Activated naive CD4-positive, alpha-beta T cell treated with anti-CD3 and anti-CD28 coated beads, Interleukin-2, amount 50 U/mL, for 72 hours (primary cell): ENCODE measurements around the gene GPR146. TPM values are rescaled to one million over a fixed set of nuclear protein-coding genes. Genes with fewer than 3 reads are reported as not detected.

Source experiments
- ATAC-seq, 2 donors: fragments of 150-1000 bp; cut with Tn5 transposase; 2 replicates each; pipeline ENCODE4 v1.10.0; 2021; ENCODE audit warnings: mild to moderate bottlenecking in 2 of 2, moderate library complexity in 2 of 2
- DNase-seq, 2 donors: peaks; one replicate each; pipeline ENCODE4 v3.0.0; 2021 to 2022; ENCODE audit warnings: low spot score in 2 of 2
- H3K27ac Mint-ChIP-seq, 2 donors: one replicate each; pipeline ENCODE4 v1.8.0; 2022; ENCODE audit warnings: mild to moderate bottlenecking in 2 of 2, mixed read lengths in 2 of 2
- H3K36me3 Mint-ChIP-seq, 2 donors: one replicate each; pipeline ENCODE4 v1.8.0; 2022; ENCODE audit warnings: mixed read lengths in 2 of 2
- H3K9me3 Mint-ChIP-seq, 2 donors: one replicate each; pipeline ENCODE4 v1.8.0; 2022; ENCODE audit warnings: mixed read lengths in 2 of 2
- total RNA-seq, 2 donors: library from RNA; stranded (reverse); gene quantifications; one replicate each; pipeline ENCODE4 v1.2.3, GENCODE V29; 2022

The GPR146 gene
- total RNA-seq, 2 donors from 2014 or later: 1.6 to 9.3 TPM

DNA sequence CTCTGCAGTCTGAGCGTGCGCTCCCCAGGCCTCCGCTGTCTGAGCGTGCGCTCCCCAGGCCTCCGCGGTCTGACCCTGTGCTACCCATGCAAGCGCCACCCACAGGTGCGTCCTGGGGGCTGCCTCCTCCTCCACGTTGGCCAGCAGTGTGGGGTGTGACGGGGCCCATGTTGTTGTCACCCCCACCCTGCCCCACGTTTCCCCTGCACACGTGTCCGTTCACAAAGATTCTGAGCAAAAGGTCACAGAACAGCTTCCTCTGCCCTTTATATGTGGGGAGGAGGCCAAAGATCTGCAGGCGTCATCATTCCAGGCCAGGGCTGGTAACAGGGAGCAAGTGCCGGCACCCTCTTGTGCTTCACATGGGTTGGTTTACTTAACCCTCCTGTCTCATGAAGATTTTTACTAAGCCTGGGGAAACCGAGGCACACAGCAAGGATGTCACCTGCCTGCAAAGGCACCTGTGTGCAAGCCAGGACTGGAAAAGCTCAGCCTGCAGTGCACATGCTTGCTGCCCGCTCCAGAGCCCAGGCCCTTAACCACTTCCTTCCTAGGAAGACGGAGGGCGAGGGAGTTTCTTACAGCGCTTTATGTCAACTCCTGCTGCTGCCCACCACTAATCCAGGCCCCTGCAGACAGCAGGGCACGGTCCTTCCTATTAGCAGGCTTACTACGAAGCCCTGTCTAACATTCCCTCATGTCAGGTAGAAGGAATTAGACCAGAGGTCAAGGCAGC, 4.8 kb downstream of the GPR146 start:
- ATAC-seq (peak in 1 of 2 donors; percentile 4), DNase-seq (no peak)
- peak overlapping the region in 1 of 2 donors; percentile 60 for H3K27ac Mint-ChIP-seq
- no peaks in the 10 kb centered on the region for H3K36me3 Mint-ChIP-seq
- no peaks in the 10 kb centered on the region for H3K9me3 Mint-ChIP-seq

DNA sequence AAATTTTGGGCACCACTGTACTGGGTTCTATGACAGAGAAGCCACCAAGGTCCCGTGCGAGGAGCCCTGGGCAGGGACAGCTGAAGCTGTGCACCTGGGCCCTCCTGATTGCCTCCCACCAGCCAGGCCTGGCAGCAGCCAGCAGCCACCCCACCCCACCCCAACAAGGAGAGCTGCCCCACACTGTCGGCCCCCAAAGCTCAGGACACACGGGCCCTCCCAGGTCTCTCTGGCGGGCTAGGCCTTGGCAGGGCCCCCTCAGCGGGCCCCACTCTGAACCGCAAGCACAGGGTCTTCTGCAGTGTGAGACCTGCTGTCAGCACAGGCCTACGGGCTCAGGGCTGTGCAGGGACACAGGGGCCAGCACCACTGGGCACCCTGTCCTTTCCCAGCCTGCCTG, 5.5 kb downstream of the GPR146 start:
- DNase-seq: no peak
- no peak for ATAC-seq
- Mint-ChIP-seq H3K27ac (peak overlapping the region; percentile 60 to 68), H3K9me3 (no peaks in the 10 kb centered on the region), H3K36me3 (no peaks in the 10 kb centered on the region)

DNA sequence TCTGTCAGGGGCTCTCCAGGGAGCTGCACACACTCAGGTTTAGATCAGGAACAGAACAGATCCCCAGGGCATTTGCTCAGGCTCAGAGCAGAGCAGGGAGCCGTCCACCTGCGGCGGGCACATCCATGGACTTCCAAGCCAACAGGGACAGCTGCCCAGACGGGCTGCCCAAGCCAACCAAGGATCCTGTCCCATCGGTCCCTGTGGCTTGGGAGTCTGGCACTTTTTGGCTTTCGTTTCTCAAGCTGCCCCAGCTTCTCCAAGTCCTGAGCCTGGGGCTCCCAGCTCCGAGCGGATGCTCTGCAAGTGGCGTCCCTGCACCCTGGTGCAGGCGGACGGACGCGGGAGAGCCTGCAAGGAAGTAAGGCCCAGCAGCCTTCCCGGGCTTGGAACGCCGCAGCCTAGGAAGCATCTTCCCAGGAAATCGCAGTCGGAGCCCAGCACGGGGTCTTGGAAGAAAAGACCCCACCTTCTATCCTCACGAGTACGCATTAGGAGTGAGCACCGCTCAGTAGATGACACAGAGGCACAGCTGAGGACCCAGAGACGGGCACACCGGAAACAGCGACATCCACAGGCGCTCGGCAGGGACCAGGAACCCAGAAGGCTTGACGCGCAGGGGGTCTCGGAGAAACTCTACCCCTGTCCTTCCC, 6.0 kb downstream of the GPR146 start:
- Mint-ChIP-seq H3K9me3 (no peaks in the 10 kb centered on the region), H3K27ac (peak overlapping the region; percentile 60 to 68), H3K36me3 (no peaks in the 10 kb centered on the region)
- no peak for ATAC-seq
- no peak for DNase-seq

DNA sequence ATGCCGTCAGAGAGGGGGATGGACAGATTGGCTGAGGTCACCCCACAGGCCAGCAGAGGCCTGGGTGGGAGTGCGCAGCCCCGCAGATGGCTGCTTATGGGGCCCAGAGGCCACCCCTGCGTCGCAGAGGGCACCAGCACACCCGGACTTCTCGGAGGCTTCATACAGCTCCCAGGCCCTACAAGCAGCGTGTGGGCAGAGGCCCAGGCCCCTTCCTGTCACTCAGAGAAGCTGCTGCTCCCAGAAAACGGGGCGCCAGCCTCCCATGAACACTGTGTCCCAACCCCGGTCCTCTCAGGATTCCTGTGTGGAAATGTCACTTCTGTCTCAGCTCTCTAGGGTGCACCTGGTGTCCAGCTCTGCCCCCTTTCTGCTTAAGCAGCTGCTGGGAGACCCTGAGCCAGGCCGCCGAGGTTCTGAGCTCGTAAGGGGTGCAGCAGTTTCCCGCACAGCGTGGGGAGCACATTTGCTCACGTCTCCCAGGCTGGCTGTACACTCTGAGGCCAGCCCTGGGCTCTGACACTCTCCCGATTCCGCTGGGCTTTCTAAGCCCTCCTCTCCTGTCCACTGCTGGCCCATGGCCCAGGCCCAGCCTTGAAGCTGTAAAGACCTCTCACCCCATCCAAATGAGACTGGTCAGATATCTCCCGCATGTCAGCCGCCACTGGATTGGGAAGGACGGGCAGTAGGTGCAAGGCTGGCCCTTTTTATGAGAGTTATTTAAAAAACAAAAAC, 6.8 kb downstream of the GPR146 start:
- Mint-ChIP-seq H3K36me3 (no peaks in the 10 kb centered on the region), H3K27ac (peak overlapping the region in 1 of 2 donors; percentile 48), H3K9me3 (no peaks in the 10 kb centered on the region)
- ATAC-seq (no peak), DNase-seq (no peak)

DNA sequence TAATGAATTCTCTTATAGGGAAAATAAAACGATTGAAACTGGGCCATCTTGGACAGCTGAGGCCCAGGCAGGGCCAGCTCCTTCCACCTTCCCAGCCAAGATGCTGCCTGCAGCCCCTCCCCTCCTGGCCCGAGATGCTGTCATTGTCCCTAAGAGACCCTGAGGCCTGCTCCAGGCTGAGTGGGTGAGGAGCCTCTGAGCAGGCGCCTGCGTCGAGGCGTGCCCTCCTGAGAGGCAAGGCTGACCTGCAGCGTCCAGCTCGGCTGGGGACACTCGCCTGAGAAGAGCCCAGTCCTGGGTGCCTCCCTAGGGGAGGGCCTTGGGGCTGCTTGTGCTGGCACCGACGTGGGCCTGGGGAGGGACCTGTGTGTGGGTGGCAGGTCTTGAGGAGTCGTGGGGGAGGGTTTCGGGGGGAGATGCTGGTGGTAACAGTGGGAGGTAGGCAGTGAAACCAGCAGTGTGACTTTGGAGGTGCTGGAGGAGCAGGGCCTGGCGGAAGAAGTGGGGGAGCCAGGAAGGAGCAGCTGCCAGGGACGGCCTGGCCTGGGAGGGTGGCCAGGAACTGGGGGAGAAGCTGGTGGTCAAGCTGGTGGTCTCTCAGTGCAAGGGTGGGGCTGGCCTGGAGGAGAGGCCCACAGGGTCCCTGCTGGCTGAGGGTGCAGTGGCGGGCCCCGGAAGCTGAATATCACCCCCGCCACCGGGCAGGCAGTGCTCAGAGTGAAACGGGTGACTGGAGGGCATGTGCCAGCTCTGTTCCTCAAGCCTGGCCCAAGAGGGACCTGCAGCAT, 7.9 kb downstream of the GPR146 start:
- no peak for DNase-seq
- Mint-ChIP-seq H3K27ac (no peak overlapping the region), H3K36me3 (no peaks in the 10 kb centered on the region), H3K9me3 (no peaks in the 10 kb centered on the region)
- ATAC-seq: no peak

DNA sequence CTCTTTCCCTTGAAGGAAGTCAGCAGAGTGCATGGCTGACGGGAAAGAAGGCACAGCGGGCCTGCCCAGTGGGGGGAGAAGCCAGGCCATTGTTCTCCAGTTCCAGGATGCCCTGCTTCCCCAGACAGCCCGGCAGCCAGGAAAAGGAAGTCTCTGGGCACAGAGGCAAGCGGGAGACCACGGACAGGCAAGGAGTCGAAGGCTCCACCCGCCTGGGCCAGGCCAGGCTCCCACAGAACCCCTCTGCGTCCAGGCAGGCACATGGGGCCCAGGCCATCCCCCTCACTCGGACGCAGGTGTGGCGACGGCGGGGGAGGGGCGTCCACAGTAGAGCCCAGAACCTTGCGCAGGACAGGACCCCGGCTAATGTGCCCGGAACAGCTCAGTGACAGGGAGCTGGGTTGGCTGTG, 8.7 kb downstream of the GPR146 start:
- Mint-ChIP-seq H3K9me3 (no peaks in the 10 kb centered on the region), H3K27ac (no peak overlapping the region), H3K36me3 (no peaks in the 10 kb centered on the region)
- DNase-seq (no peak), ATAC-seq (no peak)

DNA sequence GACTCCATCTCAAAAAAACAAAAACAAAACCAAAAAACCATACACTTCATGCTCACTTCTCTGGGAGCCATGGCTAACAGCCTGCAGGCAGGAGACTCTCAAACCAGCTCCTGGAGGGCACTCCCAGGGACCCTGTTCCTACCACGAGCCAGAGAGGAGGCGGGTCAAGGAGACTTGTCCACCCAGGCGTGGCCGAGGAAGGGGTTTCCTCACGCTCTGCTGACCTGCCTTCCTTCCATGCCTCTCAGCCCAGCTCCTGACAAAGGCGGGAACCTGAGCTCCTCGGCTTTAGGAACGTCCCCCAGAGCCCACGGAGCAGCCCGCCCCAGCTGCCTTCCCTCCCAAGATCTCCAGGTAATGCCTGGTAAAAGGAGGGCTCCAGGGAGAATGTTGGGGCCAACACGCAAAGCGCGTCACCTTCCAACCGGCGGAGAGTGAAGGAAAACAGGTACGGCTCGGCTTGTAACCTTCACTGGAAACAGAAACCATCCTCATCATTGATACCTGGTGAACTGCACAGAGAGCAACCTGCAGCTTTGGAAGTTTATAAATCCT, 9.5 kb downstream of the GPR146 start:
- H3K36me3 Mint-ChIP-seq: no peaks in the 10 kb centered on the region
- no peaks in the 10 kb centered on the region for H3K9me3 Mint-ChIP-seq
- no peak for ATAC-seq
- no peak for DNase-seq
- H3K27ac Mint-ChIP-seq: peak overlapping the region in 1 of 2 donors; percentile 70

DNA sequence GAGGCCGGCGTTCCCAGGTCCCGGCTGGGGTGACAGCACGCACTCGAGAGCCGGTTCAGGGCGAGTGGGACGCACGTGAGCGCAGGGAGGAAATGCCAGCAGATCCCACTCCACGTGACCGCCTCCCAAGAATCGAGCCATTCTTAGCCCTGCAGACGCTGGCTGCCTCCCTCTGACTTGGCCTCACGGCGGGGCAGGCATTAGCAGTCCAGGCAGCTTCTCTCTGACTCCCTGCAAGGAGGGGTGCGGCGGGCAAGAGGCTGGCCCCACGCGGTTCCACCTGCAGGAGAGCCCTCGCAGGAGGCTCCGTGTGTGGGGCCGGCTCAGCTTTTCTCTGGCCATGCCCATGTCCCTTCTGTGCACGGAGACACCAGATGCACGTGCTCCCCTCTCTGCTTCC, 10.1 kb downstream of the GPR146 start:
- peak overlapping the region in 1 of 2 donors; percentile 70 for H3K27ac Mint-ChIP-seq
- no peak for DNase-seq

DNA sequence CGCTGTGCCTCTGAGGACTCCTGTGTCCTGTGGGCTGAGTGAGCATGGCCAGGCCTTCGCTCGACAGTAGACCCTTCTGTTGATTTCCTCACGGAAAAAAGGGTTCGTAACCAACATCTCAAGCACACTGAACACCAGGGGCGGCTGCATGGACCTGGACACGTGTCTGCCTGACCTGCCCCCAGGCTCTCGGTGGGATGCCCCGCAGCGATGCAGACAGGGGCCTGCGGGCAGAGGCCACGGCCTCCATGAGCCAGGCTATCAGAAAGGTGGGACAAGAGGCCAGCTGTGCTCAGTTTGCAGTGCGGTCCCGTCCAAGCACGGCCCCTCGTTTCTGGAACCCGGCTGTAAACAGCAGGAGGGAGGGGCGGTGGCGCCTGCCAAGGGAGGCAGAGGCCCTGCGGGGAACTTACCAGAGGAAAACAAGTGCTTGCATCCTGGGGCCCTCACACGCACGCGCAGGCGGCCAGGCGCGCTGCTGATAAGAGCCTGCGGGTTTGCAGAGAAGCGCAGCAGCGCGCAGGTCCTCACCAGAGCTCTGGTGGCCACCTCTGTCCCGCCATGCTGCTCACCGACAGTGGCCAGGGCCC, 10.6 kb downstream of the GPR146 start:
- DNase-seq (peak in 1 of 2 donors; percentile 45), ATAC-seq (peak; percentile 44 to 74)
- Mint-ChIP-seq H3K27ac (peak overlapping the region in 1 of 2 donors; percentile 70), H3K36me3 (no peaks in the 10 kb centered on the region), H3K9me3 (no peaks in the 10 kb centered on the region)

More for the DNA sequence above, 10.1 kb downstream of the GPR146 start:
- no peak for ATAC-seq
- Mint-ChIP-seq H3K36me3 (no peaks in the 10 kb centered on the region), H3K9me3 (no peaks in the 10 kb centered on the region)

DNA sequence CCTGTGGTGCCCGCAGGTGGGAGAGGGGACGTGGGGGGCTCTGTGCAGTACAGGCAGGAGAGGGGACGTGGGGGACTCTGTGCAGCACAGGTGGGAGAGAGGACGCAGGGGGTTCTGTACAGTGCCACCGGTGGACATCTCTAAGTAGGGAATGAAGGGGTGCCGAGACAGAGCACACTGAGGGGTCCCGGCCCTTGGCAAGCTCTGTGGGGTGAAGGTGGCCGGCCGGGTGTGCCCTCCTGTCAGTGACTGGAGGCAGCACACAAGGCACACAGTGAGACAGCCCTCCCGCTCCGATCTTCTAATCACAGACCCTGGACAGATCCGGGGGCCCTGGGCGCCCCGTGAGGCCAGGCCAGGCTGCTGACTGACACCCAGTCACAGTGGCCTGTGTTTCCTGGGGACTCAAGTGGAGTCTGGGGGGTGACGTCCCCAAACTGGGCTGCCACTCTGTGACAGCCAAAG, 11.2 kb downstream of the GPR146 start:
- peak overlapping the region in 1 of 2 donors; percentile 70 for H3K27ac Mint-ChIP-seq
- peak in 1 of 2 donors; percentile 25 for ATAC-seq
- no peaks in the 10 kb centered on the region for H3K9me3 Mint-ChIP-seq
- no peaks in the 10 kb centered on the region for H3K36me3 Mint-ChIP-seq
- DNase-seq: no peak

DNA sequence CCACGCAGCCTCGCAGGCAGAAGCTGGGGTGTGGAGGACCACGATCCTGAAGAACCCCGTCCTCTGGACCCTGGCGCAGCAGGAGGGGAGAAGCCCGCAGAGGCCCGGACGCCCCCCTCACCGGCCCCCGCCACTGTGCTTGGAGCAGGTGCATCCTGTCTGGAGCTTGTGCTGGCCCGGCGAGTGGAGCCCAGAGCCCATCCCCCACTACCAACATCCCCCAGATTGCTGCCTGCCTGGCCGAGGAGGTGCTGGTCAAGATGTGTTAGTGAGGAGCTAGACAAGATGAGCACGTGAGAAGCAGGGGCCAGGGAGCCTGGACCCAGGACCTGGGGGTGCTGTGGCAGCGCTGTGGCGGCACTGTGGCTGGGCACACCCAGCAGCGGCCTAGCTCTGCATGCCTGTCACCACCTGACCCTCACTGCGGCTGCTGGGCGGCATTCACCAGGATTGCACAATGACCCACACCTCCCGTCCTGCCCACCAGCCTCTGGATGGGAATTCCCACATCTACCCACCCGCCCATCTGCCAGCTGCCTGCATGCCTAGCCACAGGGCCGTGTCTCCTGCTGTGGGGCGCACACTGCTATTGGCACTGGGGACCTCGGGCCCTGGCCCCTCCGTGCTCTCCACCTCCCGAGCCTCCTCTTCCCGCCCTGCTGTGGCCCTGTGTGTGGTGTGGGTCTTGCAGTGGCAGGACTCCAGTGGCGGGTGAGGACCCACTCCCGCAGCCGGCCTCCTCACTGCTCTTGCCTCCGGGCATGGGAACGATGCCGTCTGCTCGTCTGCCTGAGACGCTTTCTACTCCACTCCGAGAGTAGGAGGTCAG, 11.8 kb downstream of the GPR146 start:
- no peaks in the 10 kb centered on the region for H3K36me3 Mint-ChIP-seq
- ATAC-seq (no peak), DNase-seq (no peak)
- peak overlapping the region in 1 of 2 donors; percentile 70 for H3K27ac Mint-ChIP-seq
- H3K9me3 Mint-ChIP-seq: no peaks in the 10 kb centered on the region

DNA sequence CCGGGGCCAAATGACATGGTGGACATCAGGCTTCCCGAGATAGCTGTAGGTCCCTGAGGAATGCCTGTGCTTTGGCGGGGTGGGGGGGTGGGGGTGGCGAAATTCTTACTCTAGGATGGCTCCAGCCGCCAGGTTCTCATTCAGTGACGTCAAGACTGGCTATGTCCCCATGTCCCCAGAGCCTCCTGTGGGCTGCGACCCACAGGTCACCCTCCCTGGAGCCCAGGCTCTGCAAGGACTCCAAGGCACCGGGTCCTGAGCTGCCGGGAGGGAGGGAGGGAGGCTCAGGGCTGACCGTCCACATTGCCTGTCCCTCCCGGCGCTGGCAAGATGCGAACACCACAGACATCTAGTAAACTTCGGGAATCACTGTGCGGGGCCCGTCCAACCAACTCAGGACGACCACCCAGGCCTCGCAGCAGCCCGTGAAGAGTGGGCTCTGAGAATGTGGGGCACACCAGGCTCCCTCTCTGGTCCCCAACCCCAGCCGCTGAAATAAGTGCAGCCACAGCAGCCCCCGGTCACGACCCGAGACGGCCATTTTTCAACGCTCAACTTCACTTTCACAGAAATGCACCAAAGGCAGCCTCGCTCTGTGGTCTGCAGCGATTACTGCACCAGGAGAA, 12.6 kb downstream of the GPR146 start:
- DNase-seq: no peak
- H3K36me3 Mint-ChIP-seq: no peaks in the 10 kb centered on the region
- no peak overlapping the region for H3K27ac Mint-ChIP-seq
- H3K9me3 Mint-ChIP-seq: no peaks in the 10 kb centered on the region
- no peak for ATAC-seq

DNA sequence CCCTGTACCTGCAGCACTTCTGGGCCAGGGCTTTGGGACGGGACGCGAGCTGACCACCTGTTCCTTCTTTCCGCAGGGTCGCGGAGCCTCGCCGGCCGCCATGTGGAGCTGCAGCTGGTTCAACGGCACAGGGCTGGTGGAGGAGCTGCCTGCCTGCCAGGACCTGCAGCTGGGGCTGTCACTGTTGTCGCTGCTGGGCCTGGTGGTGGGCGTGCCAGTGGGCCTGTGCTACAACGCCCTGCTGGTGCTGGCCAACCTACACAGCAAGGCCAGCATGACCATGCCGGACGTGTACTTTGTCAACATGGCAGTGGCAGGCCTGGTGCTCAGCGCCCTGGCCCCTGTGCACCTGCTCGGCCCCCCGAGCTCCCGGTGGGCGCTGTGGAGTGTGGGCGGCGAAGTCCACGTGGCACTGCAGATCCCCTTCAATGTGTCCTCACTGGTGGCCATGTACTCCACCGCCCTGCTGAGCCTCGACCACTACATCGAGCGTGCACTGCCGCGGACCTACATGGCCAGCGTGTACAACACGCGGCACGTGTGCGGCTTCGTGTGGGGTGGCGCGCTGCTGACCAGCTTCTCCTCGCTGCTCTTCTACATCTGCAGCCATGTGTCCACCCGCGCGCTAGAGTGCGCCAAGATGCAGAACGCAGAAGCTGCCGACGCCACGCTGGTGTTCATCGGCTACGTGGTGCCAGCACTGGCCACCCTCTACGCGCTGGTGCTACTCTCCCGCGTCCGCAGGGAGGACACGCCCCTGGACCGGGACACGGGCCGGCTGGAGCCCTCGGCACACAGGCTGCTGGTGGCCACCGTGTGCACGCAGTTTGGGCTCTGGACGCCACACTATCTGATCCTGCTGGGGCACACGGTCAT, 13.3 kb downstream of the GPR146 start:
- DNase-seq (no peak), ATAC-seq (no peak)
- Mint-ChIP-seq H3K36me3 (no peaks in the 10 kb centered on the region), H3K27ac (no peak overlapping the region), H3K9me3 (no peaks in the 10 kb centered on the region)

DNA sequence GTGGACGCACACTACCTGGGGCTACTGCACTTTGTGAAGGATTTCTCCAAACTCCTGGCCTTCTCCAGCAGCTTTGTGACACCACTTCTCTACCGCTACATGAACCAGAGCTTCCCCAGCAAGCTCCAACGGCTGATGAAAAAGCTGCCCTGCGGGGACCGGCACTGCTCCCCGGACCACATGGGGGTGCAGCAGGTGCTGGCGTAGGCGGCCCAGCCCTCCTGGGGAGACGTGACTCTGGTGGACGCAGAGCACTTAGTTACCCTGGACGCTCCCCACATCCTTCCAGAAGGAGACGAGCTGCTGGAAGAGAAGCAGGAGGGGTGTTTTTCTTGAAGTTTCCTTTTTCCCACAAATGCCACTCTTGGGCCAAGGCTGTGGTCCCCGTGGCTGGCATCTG, 14.0 kb downstream of the GPR146 start:
- ATAC-seq (no peak), DNase-seq (no peak)
- H3K9me3 Mint-ChIP-seq: no peaks in the 10 kb centered on the region
- no peaks in the 10 kb centered on the region for H3K36me3 Mint-ChIP-seq
- H3K27ac Mint-ChIP-seq: no peak overlapping the region
